ENCODE measurements around the gene ALDH1L1. TPM values are rescaled to one million over a fixed set of nuclear protein-coding genes. Genes with fewer than 3 reads are reported as not detected.

The ALDH1L1 gene
- total and polyA plus RNA-seq, 9 of the 15 experiments (the other 6 are each of a cell fraction or from before 2014, with no cell fraction given): 0.06 to 1.9 (median 0.57) TPM; not detected in 1

- TF ChIP-seq PRDM10 (IDR thresholded peaks at IDR 0.05; ENCODE audit: partially characterized antibody) (no peak), SMARCA4 (IDR thresholded peaks at IDR 0.05) (no peak), ZNF77 (CRISPR knock-in tag; IDR thresholded peaks at IDR 0.05) (no peak), BCL6 (CRISPR knock-in tag; IDR thresholded peaks at IDR 0.05) (no peak), MEF2D (tag; conservative IDR thresholded peaks at IDR 0.05; ENCODE audit: low read depth) (no peak), CEBPB (tag; IDR thresholded peaks at IDR 0.05) (no peak), JUNB (CRISPR knock-in tag; conservative IDR thresholded peaks at IDR 0.05) (no peak), ADNP (tag; IDR thresholded peaks at IDR 0.05) (no peak), FOXM1 (IDR thresholded peaks at IDR 0.05; ENCODE audit: low read depth) (no peak), FOXM1 (CRISPR knock-in tag; IDR thresholded peaks at IDR 0.05; ENCODE audit: low read depth) (no peak), ZBTB11 (CRISPR knock-in tag; IDR thresholded peaks at IDR 0.05) (no peak)
These were observed 43.8 kb downstream of the ALDH1L1 start (continued) for GRCh38 chr3:126136428-126137220.
